HepG2 (cell line): ENCODE results near the gene MIA2. TPM values are rescaled to one million over a fixed set of nuclear protein-coding genes. Genes with fewer than 3 reads are reported as not detected.

Experiments used
- ATAD3A ChIP-seq: sonication (generic); formaldehyde crosslinking; IDR thresholded peaks from 2 replicates; pipeline ENCODE4 v1.4.0; 2020; ENCODE audit warnings: missing genetic modification reagents
- EZH2 ChIP-seq: conservative IDR thresholded peaks from 2 replicates; pipeline ENCODE4 v1.6.1; 2012; ENCODE audit warnings: mild to moderate bottlenecking, low read depth, low read length, moderate library complexity
- GABPB1 ChIP-seq: IDR thresholded peaks from 2 replicates; pipeline ENCODE4 v1.6.1; 2016; ENCODE audit warnings: mild to moderate bottlenecking, missing genetic modification reagents, moderate library complexity, missing compliant biosample characterization
- GPN1 ChIP-seq: sonication (generic); formaldehyde crosslinking; IDR thresholded peaks from 2 replicates; pipeline ENCODE4 v1.5.1; 2020; ENCODE audit warnings: missing genetic modification reagents, borderline replicate concordance
- JUN ChIP-seq: sonication (generic); formaldehyde crosslinking; IDR thresholded peaks from 2 replicates; pipeline ENCODE4 v1.4.0; 2020; ENCODE audit warnings: mild to moderate bottlenecking, missing genetic modification reagents
- MIXL1 ChIP-seq: IDR thresholded peaks from 2 replicates; pipeline ENCODE4 v1.6.1; 2016
- TEAD3 ChIP-seq: optimal IDR thresholded peaks from 2 replicates; pipeline ENCODE3; 2016; ENCODE audit warnings: borderline replicate concordance
- ZMAT3 ChIP-seq: sonication (generic); formaldehyde crosslinking; conservative IDR thresholded peaks from 2 replicates; pipeline ENCODE4 v1.7.0; 2021; ENCODE audit warnings: missing genetic modification reagents
- ZNF136 ChIP-seq: sonication (generic); formaldehyde crosslinking; IDR thresholded peaks from 2 replicates; pipeline ENCODE4 v1.8.1; 2022; ENCODE audit warnings: low read depth, mild to moderate bottlenecking, moderate library complexity, missing genetic modification reagents
- ZNF451 ChIP-seq: sonication (generic); formaldehyde crosslinking; IDR thresholded peaks from 2 replicates; pipeline ENCODE4 v1.5.0; 2020; ENCODE audit warnings: mild to moderate bottlenecking, missing genetic modification reagents
- ZNF530 ChIP-seq: sonication (generic); formaldehyde crosslinking; IDR thresholded peaks from 2 replicates; pipeline ENCODE4 v1.5.0; 2020; ENCODE audit warnings: low read depth, mild to moderate bottlenecking, missing genetic modification reagents
- ZNF749 ChIP-seq: sonication (generic); formaldehyde crosslinking; IDR thresholded peaks from 2 replicates; pipeline ENCODE4 v1.8.0; 2022; ENCODE audit warnings: mild to moderate bottlenecking, missing genetic modification reagents, moderate library complexity, borderline replicate concordance
- polyA plus RNA-seq, 8 experiments: library from polyadenylated mRNA; depleted of rRNA in 3 of 8; stranded (reverse) in 7 of 8; unstranded in 1 of 8; fragments of >200 nt; fragmentation: Illumina TruSeq in 4 of 8; extraction: Trizol in 4 of 8; gene quantifications; 2 replicates each; pipeline versions ENCODE4 v1.2.1 to v1.2.3, GENCODE V29; 2011 to 2016; ENCODE audit warnings: low read depth in 4 of 8, missing spikeins in 1 of 8, mixed read lengths in 1 of 8; ENCODE audit not compliant: insufficient read depth in 1 of 8
- total RNA-seq, 5 experiments: library from RNA; depleted of rRNA; stranded (reverse); fragments of >200 nt; fragmentation: Illumina TruSeq; extraction: Trizol; gene quantifications; 2 replicates each; pipeline ENCODE4 v1.2.3, GENCODE V29; 2016; ENCODE audit warnings: low read depth in 1 of 5
- TF ChIP-seq, protein P1 (sequence below): sonication (generic); formaldehyde crosslinking; IDR thresholded peaks from 2 replicates; pipeline ENCODE4 v1.8.1; 2023; ENCODE audit warnings: mild to moderate bottlenecking, inconsistent platforms, moderate library complexity, missing genetic modification reagents, borderline replicate concordance
- TF ChIP-seq, protein P2 (sequence below): sonication (generic); formaldehyde crosslinking; IDR thresholded peaks from 2 replicates; pipeline ENCODE4 v1.5.1; 2020; ENCODE audit warnings: missing genetic modification reagents, mild to moderate bottlenecking, borderline replicate concordance
- TF ChIP-seq, protein P3 (sequence below): sonication (generic); formaldehyde crosslinking; IDR thresholded peaks from 2 replicates; pipeline ENCODE4 v1.4.0; 2020; ENCODE audit warnings: missing genetic modification reagents
- TF ChIP-seq, protein P4 (sequence below): sonication (generic); formaldehyde crosslinking; IDR thresholded peaks from 2 replicates; pipeline ENCODE4 v1.9.0; 2021; ENCODE audit warnings: missing genetic modification reagents, borderline replicate concordance
- TF ChIP-seq, protein P5 (sequence below): sonication (generic); formaldehyde crosslinking; IDR thresholded peaks from 2 replicates; pipeline ENCODE4 v1.4.0; 2020; ENCODE audit warnings: mild to moderate bottlenecking, missing genetic modification reagents

Gene MIA2
- total and polyA plus RNA-seq, 2 of the 13 experiments (the other 11 are each of a cell fraction or from before 2014, with no cell fraction given): 134 to 158 TPM

DNA sequence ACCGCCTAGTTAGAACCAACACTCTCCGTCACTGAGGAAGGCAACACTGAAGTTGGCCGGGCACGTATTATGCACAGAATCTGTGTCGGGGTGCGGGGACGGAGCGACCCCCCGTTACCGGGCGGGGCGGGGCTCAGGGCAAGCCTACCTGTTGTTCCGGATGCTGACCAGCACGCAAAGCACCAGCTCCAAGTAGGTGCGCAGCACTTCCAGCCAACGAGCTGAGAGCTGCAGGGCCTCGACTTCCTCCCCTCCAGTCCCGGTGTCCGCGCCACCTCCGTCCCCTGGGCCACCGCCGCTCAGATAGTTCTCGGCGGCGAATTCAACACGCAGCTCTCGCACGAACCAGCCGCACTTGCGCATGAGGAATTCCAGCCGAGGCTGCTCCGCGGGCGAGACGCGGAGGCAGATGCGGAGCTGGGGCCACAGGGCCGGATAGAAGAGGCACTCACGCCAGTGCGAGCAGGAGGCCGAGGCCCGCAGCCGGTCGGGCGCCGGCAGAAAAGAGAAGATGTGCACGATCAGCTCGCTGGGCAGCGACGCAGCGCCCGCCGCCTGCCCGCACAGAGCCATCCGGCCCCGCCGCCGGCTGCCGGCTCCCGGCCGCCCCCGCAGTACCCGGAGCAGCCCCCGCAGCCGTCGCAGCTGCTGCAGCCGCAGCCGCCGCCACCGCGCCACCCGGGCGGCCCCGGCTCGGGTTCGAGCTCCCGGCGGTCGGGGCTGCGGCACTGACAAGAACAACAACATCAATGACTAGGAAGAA, 197.9 kb downstream of the MIA2 start (continued):
- TF ChIP-seq, protein P1, sequence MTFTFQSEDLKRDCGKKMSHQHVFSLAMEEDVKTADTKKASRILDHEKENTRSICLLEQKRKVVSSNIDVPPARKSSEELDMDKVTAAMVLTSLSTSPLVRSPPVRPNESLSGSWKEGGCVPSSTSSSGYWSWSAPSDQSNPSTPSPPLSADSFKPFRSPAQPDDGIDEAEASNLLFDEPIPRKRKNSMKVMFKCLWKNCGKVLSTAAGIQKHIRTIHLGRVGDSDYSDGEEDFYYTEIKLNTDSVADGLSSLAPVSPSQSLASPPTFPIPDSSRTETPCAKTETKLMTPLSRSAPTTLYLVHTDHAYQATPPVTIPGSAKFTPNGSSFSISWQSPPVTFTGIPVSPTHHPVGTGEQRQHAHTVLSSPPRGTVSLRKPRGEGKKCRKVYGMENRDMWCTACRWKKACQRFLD: 0 out of 2 replicates have a peak, but pooled peaks have one; percentile 29
- TF ChIP-seq ATAD3A (CRISPR knock-in tag) (no peak), MIXL1 (CRISPR knock-in tag) (0 out of 2 replicates have a peak, but pooled peaks have one; percentile 15), ZNF749 (0 out of 2 replicates have a peak, but pooled peaks have one; percentile 12), EZH2 (no peak), GABPB1 (CRISPR knock-in tag) (peak; percentile 11; the same call in 1 of the 2 replicates), JUN (no peak), ZMAT3 (CRISPR knock-in tag) (peak; percentile 2; the same call in 1 of the 2 replicates), ZNF136 (CRISPR knock-in tag) (no peak), TEAD3 (CRISPR knock-in tag) (peak; percentile 48), ZNF530 (CRISPR knock-in tag) (no peak), GPN1 (CRISPR knock-in tag) (0 out of 2 replicates have a peak, but pooled peaks have one; percentile 86), ZNF451 (CRISPR knock-in tag) (peak; percentile 57; the same call in 1 of the 2 replicates)
- TF ChIP-seq, protein P2, sequence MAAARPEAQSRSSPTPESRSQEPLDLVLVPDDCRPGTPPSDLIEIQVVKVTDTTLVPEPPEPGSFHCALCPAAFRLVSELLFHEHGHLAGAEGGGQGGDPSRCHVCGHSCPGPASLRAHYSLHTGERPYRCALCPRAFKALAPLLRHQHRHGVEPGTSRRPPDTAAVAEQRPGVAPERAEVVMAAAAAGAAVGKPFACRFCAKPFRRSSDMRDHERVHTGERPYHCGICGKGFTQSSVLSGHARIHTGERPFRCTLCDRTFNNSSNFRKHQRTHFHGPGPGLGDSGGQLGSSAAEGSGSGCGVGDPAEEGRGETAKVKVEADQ: no peak
- TF ChIP-seq, protein P3, sequence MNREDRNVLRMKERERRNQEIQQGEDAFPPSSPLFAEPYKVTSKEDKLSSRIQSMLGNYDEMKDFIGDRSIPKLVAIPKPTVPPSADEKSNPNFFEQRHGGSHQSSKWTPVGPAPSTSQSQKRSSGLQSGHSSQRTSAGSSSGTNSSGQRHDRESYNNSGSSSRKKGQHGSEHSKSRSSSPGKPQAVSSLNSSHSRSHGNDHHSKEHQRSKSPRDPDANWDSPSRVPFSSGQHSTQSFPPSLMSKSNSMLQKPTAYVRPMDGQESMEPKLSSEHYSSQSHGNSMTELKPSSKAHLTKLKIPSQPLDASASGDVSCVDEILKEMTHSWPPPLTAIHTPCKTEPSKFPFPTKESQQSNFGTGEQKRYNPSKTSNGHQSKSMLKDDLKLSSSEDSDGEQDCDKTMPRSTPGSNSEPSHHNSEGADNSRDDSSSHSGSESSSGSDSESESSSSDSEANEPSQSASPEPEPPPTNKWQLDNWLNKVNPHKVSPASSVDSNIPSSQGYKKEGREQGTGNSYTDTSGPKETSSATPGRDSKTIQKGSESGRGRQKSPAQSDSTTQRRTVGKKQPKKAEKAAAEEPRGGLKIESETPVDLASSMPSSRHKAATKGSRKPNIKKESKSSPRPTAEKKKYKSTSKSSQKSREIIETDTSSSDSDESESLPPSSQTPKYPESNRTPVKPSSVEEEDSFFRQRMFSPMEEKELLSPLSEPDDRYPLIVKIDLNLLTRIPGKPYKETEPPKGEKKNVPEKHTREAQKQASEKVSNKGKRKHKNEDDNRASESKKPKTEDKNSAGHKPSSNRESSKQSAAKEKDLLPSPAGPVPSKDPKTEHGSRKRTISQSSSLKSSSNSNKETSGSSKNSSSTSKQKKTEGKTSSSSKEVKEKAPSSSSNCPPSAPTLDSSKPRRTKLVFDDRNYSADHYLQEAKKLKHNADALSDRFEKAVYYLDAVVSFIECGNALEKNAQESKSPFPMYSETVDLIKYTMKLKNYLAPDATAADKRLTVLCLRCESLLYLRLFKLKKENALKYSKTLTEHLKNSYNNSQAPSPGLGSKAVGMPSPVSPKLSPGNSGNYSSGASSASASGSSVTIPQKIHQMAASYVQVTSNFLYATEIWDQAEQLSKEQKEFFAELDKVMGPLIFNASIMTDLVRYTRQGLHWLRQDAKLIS (CRISPR knock-in tag): no peak
- TF ChIP-seq, protein P4, sequence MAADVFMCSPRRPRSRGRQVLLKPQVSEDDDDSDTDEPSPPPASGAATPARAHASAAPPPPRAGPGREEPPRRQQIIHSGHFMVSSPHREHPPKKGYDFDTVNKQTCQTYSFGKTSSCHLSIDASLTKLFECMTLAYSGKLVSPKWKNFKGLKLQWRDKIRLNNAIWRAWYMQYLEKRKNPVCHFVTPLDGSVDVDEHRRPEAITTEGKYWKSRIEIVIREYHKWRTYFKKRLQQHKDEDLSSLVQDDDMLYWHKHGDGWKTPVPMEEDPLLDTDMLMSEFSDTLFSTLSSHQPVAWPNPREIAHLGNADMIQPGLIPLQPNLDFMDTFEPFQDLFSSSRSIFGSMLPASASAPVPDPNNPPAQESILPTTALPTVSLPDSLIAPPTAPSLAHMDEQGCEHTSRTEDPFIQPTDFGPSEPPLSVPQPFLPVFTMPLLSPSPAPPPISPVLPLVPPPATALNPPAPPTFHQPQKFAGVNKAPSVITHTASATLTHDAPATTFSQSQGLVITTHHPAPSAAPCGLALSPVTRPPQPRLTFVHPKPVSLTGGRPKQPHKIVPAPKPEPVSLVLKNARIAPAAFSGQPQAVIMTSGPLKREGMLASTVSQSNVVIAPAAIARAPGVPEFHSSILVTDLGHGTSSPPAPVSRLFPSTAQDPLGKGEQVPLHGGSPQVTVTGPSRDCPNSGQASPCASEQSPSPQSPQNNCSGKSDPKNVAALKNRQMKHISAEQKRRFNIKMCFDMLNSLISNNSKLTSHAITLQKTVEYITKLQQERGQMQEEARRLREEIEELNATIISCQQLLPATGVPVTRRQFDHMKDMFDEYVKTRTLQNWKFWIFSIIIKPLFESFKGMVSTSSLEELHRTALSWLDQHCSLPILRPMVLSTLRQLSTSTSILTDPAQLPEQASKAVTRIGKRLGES (CRISPR knock-in tag): no peak
- TF ChIP-seq, protein P5, sequence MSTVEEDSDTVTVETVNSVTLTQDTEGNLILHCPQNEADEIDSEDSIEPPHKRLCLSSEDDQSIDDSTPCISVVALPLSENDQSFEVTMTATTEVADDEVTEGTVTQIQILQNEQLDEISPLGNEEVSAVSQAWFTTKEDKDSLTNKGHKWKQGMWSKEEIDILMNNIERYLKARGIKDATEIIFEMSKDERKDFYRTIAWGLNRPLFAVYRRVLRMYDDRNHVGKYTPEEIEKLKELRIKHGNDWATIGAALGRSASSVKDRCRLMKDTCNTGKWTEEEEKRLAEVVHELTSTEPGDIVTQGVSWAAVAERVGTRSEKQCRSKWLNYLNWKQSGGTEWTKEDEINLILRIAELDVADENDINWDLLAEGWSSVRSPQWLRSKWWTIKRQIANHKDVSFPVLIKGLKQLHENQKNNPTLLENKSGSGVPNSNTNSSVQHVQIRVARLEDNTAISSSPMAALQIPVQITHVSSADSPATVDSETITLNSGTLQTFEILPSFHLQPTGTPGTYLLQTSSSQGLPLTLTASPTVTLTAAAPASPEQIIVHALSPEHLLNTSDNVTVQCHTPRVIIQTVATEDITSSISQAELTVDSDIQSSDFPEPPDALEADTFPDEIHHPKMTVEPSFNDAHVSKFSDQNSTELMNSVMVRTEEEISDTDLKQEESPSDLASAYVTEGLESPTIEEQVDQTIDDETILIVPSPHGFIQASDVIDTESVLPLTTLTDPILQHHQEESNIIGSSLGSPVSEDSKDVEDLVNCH: peak; percentile 59; the same call in 1 of the 2 replicates
